Measurements from ENCODE around the gene RORB. TPM values are rescaled to one million over a fixed set of nuclear protein-coding genes. Genes with fewer than 3 reads are reported as not detected.
"Not testable (repeated sequence)": the region's sequence is repeated elsewhere in the genome, so short reads cannot be mapped to it uniquely, and the experiment has no call there.

Gene RORB
- total RNA-seq, 1 donor from 2014 or later, result 3.4 TPM

- intact Hi-C loops (cut with DNase I), result no loop called here
- H3K9me3 ChIP-seq, result no peaks in the 10 kb centered on the region
- H3K27me3 ChIP-seq (ENCODE audit: low read depth), result no peaks in the 10 kb centered on the region
- peak in 1 of 2 donors; percentile 56 for ATAC-seq
- no peaks in the 10 kb centered on the region for H3K4me1 ChIP-seq
- TF ChIP-seq CTCF (IDR thresholded peaks at IDR 0.05), result no peak
- H3K4me3 ChIP-seq, result no peak overlapping the region
- H3K27ac ChIP-seq, result no peak overlapping the region
- no peak for DNase-seq
- no peaks in the 10 kb centered on the region for H3K36me3 ChIP-seq
Observed at GRCh38 chr9:74528207-74528606, 31.1 kb downstream of the RORB start.

GRCh38 chr9:74530458-74530857, 33.3 kb downstream of the RORB start:
- H3K4me1 ChIP-seq; H3K27ac ChIP-seq; ATAC-seq; H3K27me3 ChIP-seq (ENCODE audit: low read depth); H3K9me3 ChIP-seq; intact Hi-C loops (cut with DNase I); H3K4me3 ChIP-seq; DNase-seq; H3K36me3 ChIP-seq: not testable (repeated sequence)

- H3K9me3 ChIP-seq, result no peaks in the 10 kb centered on the region
- no peaks in the 10 kb centered on the region for H3K27me3 ChIP-seq (ENCODE audit: low read depth)
- H3K27ac ChIP-seq, result no peak overlapping the region
- no peak for TF ChIP-seq CTCF (IDR thresholded peaks at IDR 0.05)
- intact Hi-C loops (cut with DNase I), result no loop called here
- H3K36me3 ChIP-seq, result no peaks in the 10 kb centered on the region
- DNase-seq, result no peak
- H3K4me1 ChIP-seq, result no peaks in the 10 kb centered on the region
- H3K4me3 ChIP-seq, result no peak overlapping the region
- ATAC-seq, result no peak
Observed at GRCh38 chr9:74533253-74533652, 36.1 kb downstream of the RORB start.

- no peaks in the 10 kb centered on the region for H3K4me1 ChIP-seq
- ATAC-seq (no peak), DNase-seq (no peak)
- no peak overlapping the region for H3K4me3 ChIP-seq
- H3K9me3 ChIP-seq, result no peaks in the 10 kb centered on the region
- TF ChIP-seq CTCF (IDR thresholded peaks at IDR 0.05), result no peak
- H3K36me3 ChIP-seq, result no peaks in the 10 kb centered on the region
- no peak overlapping the region for H3K27ac ChIP-seq
- H3K27me3 ChIP-seq (ENCODE audit: low read depth), result no peaks in the 10 kb centered on the region
- intact Hi-C loops (cut with DNase I), result no loop called here
Observed at GRCh38 chr9:74534841-74535240, 37.7 kb downstream of the RORB start.

GRCh38 chr9:74543145-74543544, 46.0 kb downstream of the RORB start:
- ATAC-seq (no peak), DNase-seq (no peak)
- Histone ChIP-seq H3K36me3 (no peaks in the 10 kb centered on the region), H3K4me1 (no peaks in the 10 kb centered on the region), H3K9me3 (no peaks in the 10 kb centered on the region), H3K27ac (no peak overlapping the region), H3K4me3 (no peak overlapping the region), H3K27me3 (ENCODE audit: low read depth) (no peaks in the 10 kb centered on the region)
- TF ChIP-seq CTCF (IDR thresholded peaks at IDR 0.05), result no peak
- intact Hi-C loops (cut with DNase I), result no loop called here

- no peaks in the 10 kb centered on the region for H3K4me1 ChIP-seq
- no peaks in the 10 kb centered on the region for H3K36me3 ChIP-seq
- no peak overlapping the region for H3K4me3 ChIP-seq
- H3K27me3 ChIP-seq (ENCODE audit: low read depth), result no peaks in the 10 kb centered on the region
- TF ChIP-seq CTCF (IDR thresholded peaks at IDR 0.05), result no peak
- H3K27ac ChIP-seq, result no peak overlapping the region
- DNase-seq (no peak), ATAC-seq (no peak)
- intact Hi-C loops (cut with DNase I), result no loop called here
- H3K9me3 ChIP-seq, result no peaks in the 10 kb centered on the region
Observed at GRCh38 chr9:74551266-74551665, 54.1 kb downstream of the RORB start.
